GM10266 (cell line): ENCODE data around the gene EPHA8.

Experiments used
- DNase-seq: peaks from one replicate; pipeline ENCODE4 v3.0.0; 2012; ENCODE audit errors: extremely low spot score
- CTCF ChIP-seq: IDR thresholded peaks from 2 replicates; pipeline ENCODE4 v1.5.1; 2012; ENCODE audit warnings: mild to moderate bottlenecking, low read depth; ENCODE audit not compliant: control insufficient read depth, insufficient read depth; ENCODE audit errors: missing control alignments

Gene EPHA8

GRCh38 chr1:22641906-22642636 is 78.8 kb downstream of the EPHA8 start:
- DNase-seq: peak; percentile 80

GRCh38 chr1:22643381-22643780 is 80.1 kb downstream of the EPHA8 start, which contains the start of gene C1QC:
C1QC (plus strand) TSS chr1:22643633; CDS start chr1:22644024, 391 bp downstream.
- no peak for DNase-seq
- no peak for TF ChIP-seq CTCF

More at GRCh38 chr1:22641906-22642636, 78.8 kb downstream of the EPHA8 start:
- TF ChIP-seq CTCF: peak; percentile 91

DNA sequence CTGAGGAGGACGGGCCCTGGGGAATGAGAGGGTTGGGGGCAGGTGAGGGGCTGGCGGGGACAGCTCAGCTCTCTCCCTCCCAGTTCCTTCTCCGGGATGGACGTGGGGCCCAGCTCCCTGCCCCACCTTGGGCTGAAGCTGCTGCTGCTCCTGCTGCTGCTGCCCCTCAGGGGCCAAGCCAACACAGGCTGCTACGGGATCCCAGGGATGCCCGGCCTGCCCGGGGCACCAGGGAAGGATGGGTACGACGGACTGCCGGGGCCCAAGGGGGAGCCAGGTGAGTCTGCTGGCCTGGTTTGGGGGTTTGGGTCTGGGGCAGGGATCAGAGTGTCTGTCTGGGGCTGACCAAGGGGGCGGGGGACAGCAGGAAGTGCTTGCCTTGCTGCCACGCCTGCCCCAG is 80.6 kb downstream of the EPHA8 start:
- no peak for TF ChIP-seq CTCF
- DNase-seq: no peak

GRCh38 chr1:22645931-22646330 is 82.6 kb downstream of the EPHA8 start:
- no peak for TF ChIP-seq CTCF
- DNase-seq: no peak

- TF ChIP-seq CTCF: no peak
- DNase-seq: no peak
These were observed 83.1 kb downstream of the EPHA8 start for GRCh38 chr1:22646384-22646783.

DNA sequence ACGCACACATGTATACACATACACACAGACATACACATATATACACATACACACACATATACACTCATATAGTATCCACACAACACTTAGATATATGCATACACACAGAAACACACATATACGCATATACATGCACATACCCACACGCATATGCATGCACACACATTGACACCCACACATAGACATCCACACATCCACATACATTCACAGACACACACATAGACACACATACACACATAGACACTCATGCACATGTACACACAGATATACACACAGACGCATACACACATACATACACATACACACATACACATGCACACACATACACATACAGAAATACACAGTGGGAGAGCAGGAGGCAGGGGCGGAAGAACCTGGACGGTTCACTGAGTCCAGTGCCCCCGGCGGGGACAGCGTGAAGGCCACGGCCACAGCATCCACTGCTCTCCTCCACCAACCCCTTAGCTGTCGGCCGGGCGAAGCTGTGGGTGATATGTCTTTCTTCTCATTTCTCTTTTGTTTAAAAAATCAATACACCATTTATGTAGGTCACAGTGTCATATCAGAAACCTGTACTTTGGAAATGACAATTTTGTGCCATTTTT is 86.9 kb downstream of the EPHA8 start:
- TF ChIP-seq CTCF: no peak
- no peak for DNase-seq
